SW 1271 (cell line): ENCODE data around the gene PEX11B.
"Not testable (repeated sequence)": the region's sequence is repeated elsewhere in the genome, so short reads cannot be mapped to it uniquely, and the experiment has no call there.

Source experiments
- DNase-seq, 2 experiments: peaks; one replicate each; lab custom pipeline; 2025; lab: John Stamatoyannopoulos, UW

PEX11B gene

DNA sequence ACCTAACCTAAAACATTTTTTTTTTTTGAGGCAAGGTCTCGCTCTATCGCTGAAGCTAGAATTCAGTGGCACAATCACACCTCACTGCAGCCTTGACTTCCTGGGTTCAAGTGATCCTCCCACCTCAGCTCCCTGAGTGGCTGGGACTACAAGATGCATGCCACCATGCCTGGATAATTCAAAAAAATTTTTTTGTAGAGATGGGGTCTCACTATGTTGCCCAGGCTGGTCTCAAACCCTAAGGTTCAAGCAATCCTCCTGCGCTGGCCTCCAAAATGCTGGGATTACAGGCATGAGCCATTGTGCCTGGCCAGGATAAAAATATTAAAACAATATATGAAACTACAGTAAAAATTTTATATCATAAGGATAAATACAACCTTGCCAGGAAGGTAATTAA, 34.4 kb upstream of the PEX11B start:
- no peak for DNase-seq

DNA sequence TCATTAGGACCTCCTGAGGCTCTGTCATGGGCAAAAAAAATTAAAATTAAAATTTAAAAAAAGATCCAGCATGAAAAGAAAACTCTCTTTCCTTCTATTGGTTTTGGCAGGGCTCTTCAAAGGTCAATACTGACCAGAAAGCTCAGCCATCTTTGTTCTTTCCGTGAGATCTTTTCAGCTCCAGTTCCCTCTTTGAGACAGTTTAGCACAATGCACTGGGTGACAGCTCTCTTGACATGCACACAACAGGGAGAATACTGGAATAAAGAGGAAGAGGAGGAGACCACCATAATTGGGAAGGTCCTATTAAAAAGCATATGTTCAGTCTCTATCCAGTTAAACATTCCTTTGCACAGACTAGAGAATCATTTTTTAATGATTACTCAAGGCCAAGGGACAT, 33.0 kb upstream of the PEX11B start:
- no peak for DNase-seq

DNA sequence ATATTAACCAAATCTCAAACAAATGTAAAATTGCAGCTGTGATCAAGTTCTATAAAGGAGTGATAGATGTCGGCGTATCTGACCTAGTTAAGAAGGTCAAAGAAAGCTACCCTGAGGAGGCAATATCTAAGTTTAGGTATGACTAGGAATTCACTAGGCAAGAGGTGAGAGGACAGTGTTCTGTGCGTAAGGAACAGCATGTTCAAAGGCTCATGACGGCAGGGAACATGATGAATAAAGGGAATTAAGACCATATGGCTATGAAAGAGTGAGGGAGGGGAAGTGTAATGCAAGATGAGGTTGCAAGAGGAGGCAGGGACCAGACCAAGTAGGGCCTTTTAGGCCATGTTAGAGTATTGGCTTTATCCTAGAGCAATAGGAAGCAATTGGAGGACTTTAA, 30.7 kb upstream of the PEX11B start:
- DNase-seq = no peak

DNA sequence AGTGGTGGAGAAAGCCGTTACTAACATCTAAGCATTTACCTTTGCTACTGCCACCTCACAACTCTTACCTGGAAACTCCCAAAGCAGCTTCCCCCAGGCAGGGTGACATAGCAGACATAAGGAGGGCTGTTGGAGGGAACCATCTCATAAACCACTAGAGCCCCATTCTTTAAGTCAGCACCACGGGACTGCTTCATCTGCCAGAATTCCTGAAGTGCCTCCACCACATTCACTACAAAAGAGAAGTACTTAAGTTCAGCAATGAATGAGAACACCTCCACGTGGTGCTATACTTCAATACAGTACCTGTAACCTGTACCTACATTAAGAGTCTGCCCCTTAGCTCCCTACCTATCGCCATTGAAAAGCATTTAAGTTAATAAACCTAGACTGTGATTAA, 29.0 kb upstream of the PEX11B start:
- no peak for DNase-seq

DNA sequence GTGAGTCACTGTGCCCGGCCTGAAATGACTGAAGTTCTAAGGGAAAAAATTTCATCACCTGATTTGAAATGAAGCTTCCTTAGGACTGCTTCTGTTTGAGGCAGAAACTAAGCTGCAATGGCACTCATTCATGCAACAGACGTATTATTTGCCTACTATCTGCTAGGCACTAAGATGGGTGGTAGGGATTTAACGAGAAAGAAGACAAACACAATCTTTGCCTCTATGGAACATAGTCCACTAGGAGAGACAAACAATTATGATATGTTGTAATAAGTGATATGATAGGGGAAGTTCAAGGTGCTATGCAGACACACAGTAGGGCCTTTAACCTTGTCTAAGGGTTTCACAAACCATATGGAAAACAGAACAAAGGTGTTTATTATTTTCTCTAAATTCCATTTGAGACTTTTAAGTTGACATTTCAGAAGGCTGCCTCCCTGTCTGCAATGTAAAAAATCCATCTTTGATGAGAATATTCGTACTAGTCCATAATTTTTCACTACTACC, 28.0 kb upstream of the PEX11B start:
- DNase-seq = no peak

DNA sequence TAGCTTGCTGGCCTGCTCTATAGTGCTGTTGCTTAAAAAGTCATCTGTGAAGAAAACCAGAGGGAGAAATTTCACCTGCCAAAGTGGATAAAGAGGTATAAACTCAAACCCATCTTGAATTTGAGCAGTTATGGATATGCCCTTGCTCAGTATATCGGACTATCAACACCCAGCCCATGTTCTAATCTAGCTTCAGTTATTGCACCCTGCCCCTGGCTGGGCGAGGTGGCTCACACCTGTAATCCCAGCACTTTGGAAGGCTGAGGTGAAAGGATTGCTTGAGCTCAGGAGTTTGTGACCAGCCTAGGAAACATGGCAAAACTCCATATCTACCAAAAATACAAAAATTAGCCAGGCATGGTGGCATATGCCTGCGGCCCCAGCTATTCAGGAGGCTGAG, 26.0 kb upstream of the PEX11B start:
- DNase-seq = no peak

DNA sequence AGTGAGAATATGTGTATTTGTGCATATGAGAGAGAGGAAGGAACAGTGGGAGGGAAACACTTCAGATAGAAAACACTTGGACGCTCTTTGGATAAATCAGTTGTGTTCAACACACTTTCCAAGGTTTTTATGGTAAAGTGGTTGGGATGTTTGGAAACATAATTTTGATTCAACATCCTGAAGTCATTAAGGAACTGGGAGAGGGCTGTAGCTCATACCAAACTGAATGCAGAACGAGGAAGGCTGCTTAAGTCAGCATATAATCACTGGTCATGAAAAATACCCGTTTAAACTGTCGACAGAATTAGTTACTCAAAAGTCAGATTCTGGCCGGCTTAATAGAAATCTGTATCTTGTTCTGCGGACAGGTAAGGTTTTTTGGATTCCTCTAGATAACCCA, 24.4 kb upstream of the PEX11B start:
- DNase-seq = no peak

DNA sequence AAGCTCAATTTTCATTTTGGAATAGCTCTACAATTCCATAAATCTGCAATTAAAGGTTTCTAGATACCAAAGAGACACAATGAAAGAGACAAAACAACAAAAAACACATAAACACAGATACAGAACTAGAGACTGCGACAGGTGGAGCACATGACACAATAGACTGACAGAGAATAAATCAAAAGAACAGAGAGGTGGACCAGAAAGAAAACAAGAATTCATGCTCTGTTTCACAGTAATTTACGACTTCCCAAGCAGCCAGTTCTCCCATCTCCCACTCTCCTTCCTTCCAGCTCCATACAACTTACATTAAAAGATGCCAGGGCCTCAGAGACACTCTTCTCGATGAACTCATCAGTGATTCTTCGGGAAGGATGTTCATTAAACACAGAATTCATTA, 23.9 kb upstream of the PEX11B start:
- DNase-seq = no peak

DNA sequence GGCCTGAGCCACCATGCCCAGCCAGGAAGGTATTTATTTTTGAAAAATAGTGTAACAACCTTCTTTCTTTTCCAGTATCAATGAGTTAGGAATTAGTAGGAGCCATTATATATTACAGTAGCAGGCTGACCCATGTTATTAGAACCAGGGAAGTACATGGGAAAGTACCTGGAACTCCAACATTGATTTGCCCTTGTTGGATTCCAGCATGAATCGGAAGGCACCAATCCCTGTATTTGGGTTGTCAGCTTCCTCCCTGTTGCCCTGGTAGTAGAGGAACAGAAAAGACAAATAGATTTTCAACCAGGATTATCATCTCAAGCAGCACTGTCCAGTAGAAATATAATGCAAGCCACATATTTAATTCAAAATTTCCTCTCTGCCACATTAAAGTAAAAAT, 18.9 kb upstream of the PEX11B start:
- no peak for DNase-seq

DNA sequence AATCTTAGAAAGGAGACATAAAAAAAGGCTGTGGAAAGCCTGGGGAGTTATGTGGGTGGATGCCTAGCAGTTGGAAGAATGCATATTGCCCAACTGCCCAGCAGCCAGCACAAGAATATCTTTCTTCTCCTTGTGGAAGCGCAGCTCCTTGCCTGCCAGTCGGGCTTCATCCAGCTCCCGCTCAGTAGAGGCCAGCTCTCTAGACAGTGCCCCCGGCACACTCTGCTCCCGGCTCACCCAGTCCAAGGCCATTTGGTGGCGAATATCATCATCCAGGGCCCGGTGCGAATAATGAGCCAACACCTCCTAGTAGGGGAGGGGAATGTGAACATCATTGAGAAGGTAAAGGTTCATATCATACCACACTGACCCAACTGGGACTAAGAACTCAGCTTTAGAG, 17.7 kb upstream of the PEX11B start:
- no peak for DNase-seq

DNA sequence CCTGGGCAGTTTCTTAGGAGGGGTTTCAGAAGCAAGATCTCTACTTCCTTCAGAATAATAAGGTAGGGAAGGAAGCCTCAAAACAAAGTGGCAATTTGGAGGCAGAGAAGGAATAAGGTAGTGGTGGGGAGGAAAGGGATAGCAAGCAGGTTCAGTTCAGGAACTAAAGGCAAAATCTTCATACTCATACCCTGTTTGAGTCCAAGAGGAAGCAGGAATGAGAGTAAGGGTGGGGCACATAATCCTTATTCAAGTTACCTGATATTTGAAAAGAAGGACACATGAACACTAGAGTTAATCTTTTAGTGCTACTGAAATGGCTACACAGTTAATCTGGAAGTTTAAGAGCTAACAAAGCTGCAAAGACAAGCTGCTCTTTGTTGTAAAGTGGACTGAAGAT, 17.2 kb upstream of the PEX11B start:
- DNase-seq = no peak

DNA sequence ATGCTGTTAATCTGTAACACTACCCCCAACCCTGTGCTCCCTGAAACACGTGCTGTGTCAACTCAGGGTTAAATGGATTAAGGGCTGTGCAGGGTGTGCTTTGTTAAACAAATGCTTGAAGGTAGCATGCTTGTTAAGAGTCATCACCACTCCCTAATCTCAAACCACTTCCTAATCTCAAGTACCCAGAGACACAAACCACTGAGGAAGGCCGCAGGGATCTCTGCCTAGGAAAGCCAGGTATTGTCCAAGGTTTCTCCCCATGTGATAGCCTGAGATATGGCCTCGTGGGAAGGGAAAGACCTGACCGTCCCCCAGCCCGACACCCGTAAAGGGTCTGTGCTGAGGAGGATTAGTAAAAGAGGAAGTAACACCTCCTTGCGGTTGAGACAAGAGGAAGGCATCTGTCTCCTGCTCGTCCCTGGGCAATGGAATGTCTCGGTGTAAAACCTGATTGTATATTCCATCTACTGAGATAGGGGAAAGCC, 14.0 kb upstream of the PEX11B start:
- DNase-seq = not testable (repeated sequence)

DNA sequence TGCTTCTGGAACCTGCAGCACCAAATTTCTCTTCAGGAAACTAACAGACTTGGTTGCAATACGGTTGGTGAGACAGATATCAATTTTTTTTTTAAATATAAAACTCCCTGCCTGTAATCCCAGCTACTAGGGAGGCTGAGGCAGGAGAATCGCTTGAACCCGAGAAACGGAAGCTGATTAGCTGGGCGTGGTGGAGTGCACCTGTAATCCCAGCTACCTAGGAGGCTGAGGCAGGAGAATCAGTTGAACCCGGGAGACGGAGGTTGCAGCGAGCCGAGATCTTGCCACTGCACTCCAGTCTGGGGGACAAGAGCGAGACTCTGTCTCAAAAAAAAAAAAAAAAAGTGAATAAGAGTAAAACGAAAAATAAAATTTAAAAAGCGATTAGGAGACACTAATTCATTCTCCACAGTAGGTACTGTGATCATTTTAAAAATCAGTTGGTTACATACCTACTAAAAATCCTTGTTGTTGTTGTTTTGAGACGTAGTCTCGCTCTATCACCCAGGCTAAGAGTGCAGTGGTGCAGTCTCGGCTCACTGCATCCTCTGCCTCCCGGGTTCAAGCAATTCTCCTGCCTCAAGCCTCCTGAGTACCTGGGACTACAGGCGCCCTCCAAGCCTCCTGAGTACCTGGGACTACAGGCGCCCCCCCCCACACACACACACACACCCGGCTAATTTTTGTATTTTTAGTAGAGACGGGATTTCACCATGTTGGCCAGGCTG, 9.6 kb upstream of the PEX11B start:
- no peak for DNase-seq

DNA sequence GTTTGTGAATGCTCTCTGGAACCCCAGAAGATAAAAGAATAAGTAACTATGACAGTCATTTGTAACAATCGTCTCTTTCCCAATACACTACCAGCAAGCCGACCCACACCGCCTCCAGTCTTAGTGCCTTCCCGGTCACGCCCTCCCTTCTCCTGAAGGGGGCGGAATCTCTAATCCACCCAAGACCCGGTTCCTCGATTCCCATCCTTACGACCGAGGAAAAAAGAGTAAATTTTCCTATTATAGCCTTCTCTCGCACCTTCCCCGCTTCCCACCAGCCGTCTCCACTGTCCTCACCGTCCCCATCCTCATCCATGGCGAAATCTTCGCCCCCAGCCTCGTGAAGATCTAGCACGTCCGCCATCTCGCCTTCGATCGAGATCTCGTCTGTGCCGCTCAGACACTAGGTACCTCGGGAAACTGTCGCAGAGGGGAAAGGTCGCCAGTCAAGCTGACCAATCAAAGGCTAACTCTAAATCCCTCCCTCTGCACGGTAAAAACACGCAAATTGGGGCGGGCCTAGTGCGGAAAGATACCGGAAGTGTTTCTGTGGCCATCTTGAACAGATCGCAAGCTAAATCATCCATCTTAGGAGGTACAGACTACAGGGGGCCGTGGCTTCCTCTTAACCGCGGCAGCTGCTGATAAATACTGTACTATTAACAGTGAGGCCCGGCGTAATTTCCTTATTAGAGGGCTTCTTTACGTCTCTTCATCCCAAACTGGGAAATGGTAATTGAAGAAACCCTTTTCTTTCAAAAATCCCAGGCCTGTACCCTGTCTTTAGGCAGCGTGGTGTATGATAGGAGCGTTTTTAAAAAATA, 8.8 kb upstream of the PEX11B start, which contains the start of gene RBM8A:
Gene RBM8A (minus strand): TSS at position 422 of the 824 bp plus-strand sequence. CDS start 58 bp downstream, at position 364.
- DNase-seq = peak; percentile 84 to 97

DNA sequence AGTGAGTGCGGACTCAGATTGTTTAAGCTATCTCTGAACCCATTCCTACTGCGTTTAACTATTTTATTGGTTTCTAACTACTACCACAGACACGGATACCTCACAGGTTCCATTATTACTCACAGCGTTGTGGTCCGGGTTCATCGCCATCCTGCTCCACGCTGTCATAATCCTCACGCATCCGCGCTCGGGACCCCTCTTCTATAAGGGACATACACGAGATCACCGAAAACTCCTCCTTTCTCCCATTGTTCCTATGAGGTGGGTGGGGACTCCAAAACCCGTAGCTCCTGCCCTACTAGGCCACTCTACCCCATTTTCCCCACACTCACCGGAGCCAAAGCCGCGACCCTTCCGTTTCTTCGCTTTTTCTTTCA, 8.2 kb upstream of the PEX11B start:
- DNase-seq = no peak

DNA sequence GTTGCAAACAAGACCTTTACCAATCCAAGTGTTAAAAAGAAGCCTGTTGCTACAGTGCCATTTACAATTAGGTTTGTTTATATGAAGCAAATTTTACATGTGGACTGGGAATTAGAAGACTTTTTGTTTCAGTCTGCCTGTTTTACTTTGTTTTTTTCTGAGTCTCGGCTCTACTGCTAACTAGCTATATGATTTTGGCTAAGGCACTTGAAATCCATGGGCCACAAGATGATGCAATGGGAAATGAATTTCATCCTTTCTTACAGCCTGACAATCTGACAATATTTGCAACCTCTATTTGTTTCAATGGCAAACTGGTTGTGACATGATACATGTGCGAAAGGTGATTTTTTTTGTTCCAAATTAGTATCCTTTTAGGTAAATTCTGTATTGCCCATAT, 3.7 kb upstream of the PEX11B start:
- no peak for DNase-seq

DNA sequence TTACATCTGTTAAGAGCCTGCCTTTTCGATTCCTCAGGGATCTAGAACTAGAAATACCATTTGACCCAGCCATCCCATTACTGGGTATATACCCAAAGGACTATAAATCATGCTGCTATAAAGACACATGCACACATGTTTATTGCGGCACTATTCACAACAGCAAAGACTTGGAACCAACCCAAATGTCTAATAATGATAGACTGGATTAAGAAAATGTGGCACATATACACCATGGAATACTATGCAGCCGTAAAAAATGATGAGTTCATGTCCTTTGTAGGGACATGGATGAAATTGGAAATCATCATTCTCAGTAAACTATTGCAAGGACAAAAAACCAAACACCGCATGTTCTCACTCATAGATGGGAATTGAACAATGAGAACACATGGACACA, 1.8 kb upstream of the PEX11B start:
- not testable (repeated sequence) for DNase-seq

DNA sequence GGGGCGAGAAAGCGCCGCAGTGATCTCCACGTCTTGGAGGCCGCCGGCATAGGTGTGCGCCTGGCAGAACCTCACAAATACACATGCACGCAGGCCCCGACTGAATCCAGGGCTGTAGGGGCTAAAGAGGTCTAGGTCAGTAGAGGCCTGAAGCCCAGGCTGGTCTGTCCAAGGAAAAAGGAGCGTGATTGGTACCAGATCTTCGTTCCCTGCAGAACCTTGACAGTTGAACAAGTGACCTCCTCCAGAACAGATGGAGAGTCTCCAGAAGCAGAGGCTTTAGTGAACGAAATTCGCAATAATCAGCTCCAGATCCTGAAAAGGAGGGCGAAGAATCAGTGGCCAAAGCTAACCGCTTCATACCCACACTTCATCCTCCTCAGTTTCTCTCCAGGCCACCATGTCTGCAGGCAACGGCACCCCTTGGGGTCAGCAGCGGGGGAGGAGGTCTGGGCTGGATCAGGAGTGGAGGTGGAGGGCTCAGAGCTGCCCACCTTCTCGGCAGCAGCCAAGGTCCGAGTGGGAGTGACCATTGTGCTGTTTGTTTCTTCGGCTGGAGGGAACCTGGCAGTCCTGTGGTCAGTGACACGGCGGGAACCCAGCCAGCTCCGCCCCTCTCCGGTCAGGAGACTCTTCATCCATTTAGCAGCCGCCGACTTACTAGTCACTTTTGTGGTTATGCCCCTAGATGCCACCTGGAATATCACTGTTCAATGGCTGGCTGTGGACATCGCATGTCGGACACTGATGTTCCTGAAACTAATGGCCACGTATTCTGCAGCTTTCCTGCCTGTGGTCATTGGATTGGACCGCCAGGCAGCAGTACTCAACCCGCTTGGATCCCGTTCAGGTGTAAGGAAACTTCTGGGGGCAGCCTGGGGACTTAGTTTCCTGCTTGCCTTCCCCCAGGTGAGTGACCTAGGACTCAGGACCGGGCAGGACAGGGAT, 749 bp upstream of the PEX11B start:
- peak in 1 of 2 experiments; percentile 41 for DNase-seq

DNA sequence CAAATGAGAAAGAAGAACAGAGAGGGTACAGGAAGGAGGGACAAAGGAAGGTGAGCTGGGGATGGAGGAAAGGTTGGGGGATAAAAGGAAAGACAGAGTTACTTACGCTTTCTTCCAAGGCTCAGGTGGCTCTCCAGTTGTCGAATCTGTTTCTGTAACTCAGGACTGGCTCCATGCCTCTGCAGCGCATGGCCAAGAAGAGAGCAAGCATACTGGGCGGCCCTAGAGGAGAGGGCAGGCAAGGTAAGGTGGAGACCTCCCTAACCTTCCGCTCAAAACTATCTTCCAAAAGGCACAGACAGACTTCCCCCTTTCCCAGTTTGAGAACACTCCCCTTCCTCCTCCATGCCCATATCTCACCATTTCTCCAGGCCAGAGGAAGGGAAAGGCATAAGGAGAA, 922 bp downstream of the PEX11B start:
- no peak for DNase-seq

DNA sequence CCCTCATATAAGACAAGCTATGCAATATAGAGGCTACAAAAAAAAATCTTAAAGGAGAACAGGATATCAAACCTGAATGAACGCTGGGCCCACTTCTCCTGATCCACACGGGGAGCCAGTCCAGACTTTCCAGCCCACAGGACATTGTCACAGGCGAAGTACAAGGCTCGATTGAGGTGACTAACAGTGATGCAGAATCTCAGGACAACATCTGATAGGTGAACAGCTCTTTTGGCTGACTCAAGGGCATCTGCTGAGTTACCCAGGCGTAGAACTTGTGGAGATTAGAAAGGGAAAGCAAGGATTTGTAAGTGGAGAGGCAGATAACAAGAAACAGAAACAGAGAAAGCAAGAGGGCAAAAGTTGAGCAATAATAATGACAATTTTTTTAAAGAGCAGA, 1.8 kb downstream of the PEX11B start:
- DNase-seq = no peak

DNA sequence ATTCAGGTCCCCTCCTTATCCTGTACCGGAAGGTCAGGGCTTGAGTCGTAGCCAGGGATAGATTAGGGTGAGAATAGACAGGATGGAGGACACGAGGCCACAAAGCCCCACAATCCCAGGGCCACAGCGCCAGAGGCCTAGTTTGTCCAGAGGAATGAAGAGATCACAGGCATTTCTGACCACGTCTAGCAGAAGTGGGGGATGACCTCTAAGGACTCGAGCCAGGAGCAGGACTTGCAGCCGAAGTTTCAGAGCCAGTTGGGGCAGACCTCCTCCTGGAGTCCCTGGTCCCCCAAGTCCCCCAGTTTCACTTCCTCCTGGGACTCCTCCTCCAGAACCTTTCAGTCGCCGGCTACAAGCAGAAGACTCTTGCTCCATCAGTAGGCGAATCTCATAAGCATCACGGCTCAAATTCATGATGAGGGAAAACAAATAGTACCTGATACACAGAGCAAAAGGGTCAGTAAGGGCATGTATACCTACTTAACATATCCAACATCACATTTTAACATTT, 6.3 kb downstream of the PEX11B start:
- no peak for DNase-seq

DNA sequence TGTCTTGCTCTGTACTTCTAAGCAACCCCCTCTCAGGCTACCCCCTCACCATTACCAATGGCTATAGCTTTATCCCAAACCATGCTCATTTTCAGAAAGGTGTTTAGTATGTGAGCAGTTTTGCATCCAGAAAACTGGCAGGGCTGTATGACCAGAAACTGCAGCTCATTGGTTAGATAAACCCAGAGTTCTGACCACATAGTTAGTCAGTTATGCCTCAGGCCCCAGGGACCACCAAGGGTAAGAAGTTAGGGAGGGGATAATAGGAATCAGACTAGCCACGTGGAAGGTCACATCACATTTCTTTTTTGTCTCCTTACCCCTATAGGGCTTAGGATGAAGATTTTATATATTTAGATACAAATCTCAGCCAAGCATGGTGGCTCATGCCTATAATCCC, 9.9 kb downstream of the PEX11B start:
- DNase-seq = no peak
